OCI-LY7 (cell line): Measurements from ENCODE around the gene CENPN.

Source experiments
- EZH2phosphoT487 ChIP-seq: fragments of 200-600 bp; sonication (generic); IDR thresholded peaks from 2 replicates; pipeline ENCODE4 v1.6.1; 2018; ENCODE audit warnings: low read depth, borderline replicate concordance, mild to moderate bottlenecking, mixed run types, antibody characterized with exemption, low read length, moderate library complexity, mixed read lengths
- TF ChIP-seq, protein P1 (sequence below): fragments of 200-600 bp; sonication (generic); conservative IDR thresholded peaks from 2 replicates; pipeline ENCODE4 v1.5.1; 2014; ENCODE audit warnings: mild to moderate bottlenecking, antibody characterized with exemption, low read length, moderate library complexity, mixed read lengths

DNA sequence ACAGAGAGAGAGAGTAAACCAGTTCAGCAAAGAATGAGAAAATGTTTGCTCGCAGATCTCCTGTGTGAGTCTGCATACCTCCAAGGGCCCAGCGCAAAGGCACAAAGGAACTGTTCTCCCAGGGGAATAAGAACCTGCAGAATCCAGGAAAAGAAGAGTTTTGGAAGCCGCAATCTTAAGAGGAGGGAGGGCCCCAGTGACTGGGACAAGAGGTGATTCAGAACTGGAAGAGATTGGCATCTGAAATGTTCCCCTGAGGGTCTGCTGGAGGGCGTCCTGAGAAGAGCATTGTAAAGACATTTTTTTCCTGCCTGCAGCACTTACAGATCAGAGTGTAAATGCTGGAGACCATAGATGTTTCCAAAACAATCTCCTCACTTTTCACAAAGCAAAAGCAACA is 34.7 kb downstream of the CENPN start:
- no peak for TF ChIP-seq EZH2phosphoT487
- TF ChIP-seq, protein P1, sequence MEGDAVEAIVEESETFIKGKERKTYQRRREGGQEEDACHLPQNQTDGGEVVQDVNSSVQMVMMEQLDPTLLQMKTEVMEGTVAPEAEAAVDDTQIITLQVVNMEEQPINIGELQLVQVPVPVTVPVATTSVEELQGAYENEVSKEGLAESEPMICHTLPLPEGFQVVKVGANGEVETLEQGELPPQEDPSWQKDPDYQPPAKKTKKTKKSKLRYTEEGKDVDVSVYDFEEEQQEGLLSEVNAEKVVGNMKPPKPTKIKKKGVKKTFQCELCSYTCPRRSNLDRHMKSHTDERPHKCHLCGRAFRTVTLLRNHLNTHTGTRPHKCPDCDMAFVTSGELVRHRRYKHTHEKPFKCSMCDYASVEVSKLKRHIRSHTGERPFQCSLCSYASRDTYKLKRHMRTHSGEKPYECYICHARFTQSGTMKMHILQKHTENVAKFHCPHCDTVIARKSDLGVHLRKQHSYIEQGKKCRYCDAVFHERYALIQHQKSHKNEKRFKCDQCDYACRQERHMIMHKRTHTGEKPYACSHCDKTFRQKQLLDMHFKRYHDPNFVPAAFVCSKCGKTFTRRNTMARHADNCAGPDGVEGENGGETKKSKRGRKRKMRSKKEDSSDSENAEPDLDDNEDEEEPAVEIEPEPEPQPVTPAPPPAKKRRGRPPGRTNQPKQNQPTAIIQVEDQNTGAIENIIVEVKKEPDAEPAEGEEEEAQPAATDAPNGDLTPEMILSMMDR, result no peak
